ENCODE results near the gene TRAPPC6A.

- TF ChIP-seq CTCF (IDR thresholded peaks at IDR 0.05; ENCODE audit: insufficient read depth, low read depth, low read length) = no peak
- no peak for TF ChIP-seq EZH2 (IDR thresholded peaks at IDR 0.05; ENCODE audit: insufficient read depth, low read length)
These were observed 4.7 kb upstream of the TRAPPC6A start for GRCh38 chr19:45182758-45183157.
